Measurements from ENCODE around the gene CATSPERB.

Gene CATSPERB

DNA sequence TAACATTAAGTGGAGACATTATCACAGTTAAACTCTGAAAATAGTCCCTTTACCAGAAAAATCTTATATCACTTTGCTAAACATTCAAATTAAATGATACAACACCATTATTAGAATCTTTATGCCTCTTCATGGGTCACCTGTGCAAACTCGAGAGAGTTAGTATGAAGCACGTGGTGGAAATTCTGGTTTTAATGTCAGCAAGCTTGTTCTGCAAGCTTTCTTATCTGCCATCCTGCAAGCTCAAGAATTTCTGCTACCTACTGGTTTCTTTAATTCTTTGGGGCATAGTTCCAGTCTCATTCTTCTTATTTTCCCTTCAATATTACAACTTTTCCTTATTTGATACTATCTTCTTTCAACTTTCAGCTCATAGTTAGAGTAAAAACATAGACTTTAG lies 868 bp downstream of the CATSPERB start:
- H3K4me3 ChIP-seq (ENCODE audit: low read depth, low read length), result no peak overlapping the region
- H3K27me3 ChIP-seq (ENCODE audit: control insufficient read depth, insufficient read depth, low read length), result no peaks in the 10 kb centered on the region
- no peaks in the 10 kb centered on the region for H3K9me3 ChIP-seq (ENCODE audit: control insufficient read depth, insufficient read depth, low read length)
- no peak overlapping the region for H3K9ac ChIP-seq (ENCODE audit: low read depth, low read length)
- H3K36me3 ChIP-seq (ENCODE audit: control insufficient read depth, insufficient read depth, low read length), result no peaks in the 10 kb centered on the region
- no peaks in the 10 kb centered on the region for H3K4me1 ChIP-seq (ENCODE audit: control insufficient read depth, insufficient read depth, low read length)

DNA sequence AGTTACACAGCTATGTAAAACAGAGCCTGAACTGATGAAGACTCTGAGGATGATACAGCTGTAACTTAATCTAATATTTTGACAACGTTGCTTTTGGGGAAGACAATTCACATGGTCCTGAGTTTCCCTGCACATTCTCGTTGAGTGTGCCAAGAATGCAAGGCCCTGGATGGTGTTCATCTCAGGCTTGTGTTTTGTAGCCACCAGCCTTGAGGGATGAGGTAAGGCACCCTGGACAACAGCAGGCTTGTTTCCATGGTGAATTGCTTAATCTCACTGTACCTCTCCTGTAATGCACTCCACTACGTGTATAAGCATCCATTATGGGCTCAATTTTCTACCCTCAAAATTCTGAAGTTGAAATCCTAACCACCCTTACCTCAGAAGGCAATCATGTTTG lies 2.1 kb downstream of the CATSPERB start:
- H3K27me3 ChIP-seq (ENCODE audit: control insufficient read depth, insufficient read depth, low read length), result no peaks in the 10 kb centered on the region
- no peaks in the 10 kb centered on the region for H3K4me1 ChIP-seq (ENCODE audit: control insufficient read depth, insufficient read depth, low read length)
- no peak overlapping the region for H3K9ac ChIP-seq (ENCODE audit: low read depth, low read length)
- H3K4me3 ChIP-seq (ENCODE audit: low read depth, low read length), result no peak overlapping the region
- H3K9me3 ChIP-seq (ENCODE audit: control insufficient read depth, insufficient read depth, low read length), result no peaks in the 10 kb centered on the region
- H3K36me3 ChIP-seq (ENCODE audit: control insufficient read depth, insufficient read depth, low read length), result no peaks in the 10 kb centered on the region

GRCh38 chr14:91728616-91729183 lies 3.2 kb downstream of the CATSPERB start:
- Histone ChIP-seq H3K4me1 (ENCODE audit: control insufficient read depth, insufficient read depth, low read length) (no peaks in the 10 kb centered on the region), H3K36me3 (ENCODE audit: control insufficient read depth, insufficient read depth, low read length) (no peaks in the 10 kb centered on the region), H3K9me3 (ENCODE audit: control insufficient read depth, insufficient read depth, low read length) (no peaks in the 10 kb centered on the region), H3K27me3 (ENCODE audit: control insufficient read depth, insufficient read depth, low read length) (no peaks in the 10 kb centered on the region), H3K4me3 (ENCODE audit: low read depth, low read length) (no peak overlapping the region), H3K9ac (ENCODE audit: low read depth, low read length) (no peak overlapping the region)

DNA sequence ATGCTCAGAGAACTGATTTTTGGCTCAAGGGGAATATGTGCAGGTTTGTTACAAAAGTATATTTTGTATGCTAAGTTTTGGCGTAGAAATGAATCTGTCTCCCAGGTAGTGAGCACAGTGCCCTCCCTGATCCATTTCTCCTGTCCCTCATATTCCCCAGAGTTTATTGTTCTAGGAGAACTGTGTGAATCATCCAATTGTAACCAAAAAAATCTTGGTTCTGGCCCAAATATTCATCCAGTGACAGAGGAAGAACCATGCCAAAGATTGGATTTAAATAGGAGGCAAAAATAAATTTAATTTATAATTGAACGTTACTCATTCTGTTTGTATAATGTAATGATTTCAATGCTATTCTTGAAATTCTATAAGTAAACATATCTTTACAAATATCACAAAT lies 4.8 kb downstream of the CATSPERB start:
- Histone ChIP-seq H3K27me3 (ENCODE audit: control insufficient read depth, insufficient read depth, low read length) (no peaks in the 10 kb centered on the region), H3K4me3 (ENCODE audit: low read depth, low read length) (no peak overlapping the region), H3K9ac (ENCODE audit: low read depth, low read length) (no peak overlapping the region), H3K9me3 (ENCODE audit: control insufficient read depth, insufficient read depth, low read length) (no peaks in the 10 kb centered on the region), H3K36me3 (ENCODE audit: control insufficient read depth, insufficient read depth, low read length) (no peaks in the 10 kb centered on the region), H3K4me1 (ENCODE audit: control insufficient read depth, insufficient read depth, low read length) (no peaks in the 10 kb centered on the region)

GRCh38 chr14:91723501-91723900 lies 8.4 kb downstream of the CATSPERB start:
- no peaks in the 10 kb centered on the region for H3K9me3 ChIP-seq (ENCODE audit: control insufficient read depth, insufficient read depth, low read length)
- no peak overlapping the region for H3K9ac ChIP-seq (ENCODE audit: low read depth, low read length)
- H3K27me3 ChIP-seq (ENCODE audit: control insufficient read depth, insufficient read depth, low read length), result no peaks in the 10 kb centered on the region
- no peaks in the 10 kb centered on the region for H3K4me1 ChIP-seq (ENCODE audit: control insufficient read depth, insufficient read depth, low read length)
- no peaks in the 10 kb centered on the region for H3K36me3 ChIP-seq (ENCODE audit: control insufficient read depth, insufficient read depth, low read length)
- no peak overlapping the region for H3K4me3 ChIP-seq (ENCODE audit: low read depth, low read length)

DNA sequence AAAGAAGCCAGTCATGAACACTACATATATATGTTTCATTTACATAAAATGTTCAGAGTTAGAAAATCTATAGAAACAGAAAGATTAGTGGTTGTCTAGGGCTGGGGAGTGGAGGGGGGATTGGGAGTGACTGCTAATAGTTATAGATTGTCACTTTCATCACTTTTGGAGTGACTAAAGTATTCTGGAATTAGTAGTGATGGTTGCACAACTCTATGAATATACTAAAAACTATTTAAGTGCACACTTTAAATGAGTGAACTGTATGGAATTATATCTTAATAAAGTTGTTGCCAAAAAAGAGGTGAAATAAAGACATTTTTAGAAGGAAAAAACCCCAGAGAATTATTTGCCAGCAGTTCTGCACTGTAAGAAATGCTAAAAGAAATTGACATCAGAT lies 9.5 kb downstream of the CATSPERB start:
- Histone ChIP-seq H3K36me3 (ENCODE audit: control insufficient read depth, insufficient read depth, low read length) (no peaks in the 10 kb centered on the region), H3K4me1 (ENCODE audit: control insufficient read depth, insufficient read depth, low read length) (no peaks in the 10 kb centered on the region), H3K27me3 (ENCODE audit: control insufficient read depth, insufficient read depth, low read length) (no peaks in the 10 kb centered on the region), H3K4me3 (ENCODE audit: low read depth, low read length) (no peak overlapping the region), H3K9ac (ENCODE audit: low read depth, low read length) (no peak overlapping the region), H3K9me3 (ENCODE audit: control insufficient read depth, insufficient read depth, low read length) (no peaks in the 10 kb centered on the region)

GRCh38 chr14:91719839-91720238 lies 12.0 kb downstream of the CATSPERB start:
- no peaks in the 10 kb centered on the region for H3K27me3 ChIP-seq (ENCODE audit: control insufficient read depth, insufficient read depth, low read length)
- H3K9ac ChIP-seq (ENCODE audit: low read depth, low read length), result no peak overlapping the region

DNA sequence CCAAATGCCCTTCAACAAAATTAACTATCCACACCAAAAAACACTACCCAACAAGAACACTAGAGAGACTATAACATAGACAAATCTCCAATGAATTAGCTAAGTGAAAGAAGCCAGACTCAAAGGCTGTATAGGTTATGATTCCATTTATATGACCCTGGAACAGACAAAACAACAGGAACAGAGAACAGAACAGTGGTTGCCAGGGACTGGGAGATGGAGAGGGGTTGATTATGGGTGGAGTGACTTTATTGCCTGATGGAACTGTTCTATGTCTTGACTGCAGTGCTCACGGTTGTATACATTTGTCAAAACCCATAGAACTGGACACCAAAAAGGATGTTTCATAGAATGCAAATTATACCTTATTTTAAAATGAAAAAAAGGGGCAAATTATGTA lies 14.9 kb downstream of the CATSPERB start:
- no peaks in the 10 kb centered on the region for H3K4me1 ChIP-seq (ENCODE audit: control insufficient read depth, insufficient read depth, low read length)
- H3K9me3 ChIP-seq (ENCODE audit: control insufficient read depth, insufficient read depth, low read length), result no peaks in the 10 kb centered on the region
- no peaks in the 10 kb centered on the region for H3K36me3 ChIP-seq (ENCODE audit: control insufficient read depth, insufficient read depth, low read length)
- no peak overlapping the region for H3K4me3 ChIP-seq (ENCODE audit: low read depth, low read length)
- H3K27me3 ChIP-seq (ENCODE audit: control insufficient read depth, insufficient read depth, low read length), result no peaks in the 10 kb centered on the region
- H3K9ac ChIP-seq (ENCODE audit: low read depth, low read length), result no peak overlapping the region

More at GRCh38 chr14:91719839-91720238, 12.0 kb downstream of the CATSPERB start:
- no peaks in the 10 kb centered on the region for H3K4me1 ChIP-seq (ENCODE audit: control insufficient read depth, insufficient read depth, low read length)
- H3K4me3 ChIP-seq (ENCODE audit: low read depth, low read length), result no peak overlapping the region
- H3K36me3 ChIP-seq (ENCODE audit: control insufficient read depth, insufficient read depth, low read length), result no peaks in the 10 kb centered on the region
- H3K9me3 ChIP-seq (ENCODE audit: control insufficient read depth, insufficient read depth, low read length), result no peaks in the 10 kb centered on the region

- H3K4me3 ChIP-seq (ENCODE audit: low read depth, low read length), result no peak overlapping the region
- no peaks in the 10 kb centered on the region for H3K4me1 ChIP-seq (ENCODE audit: control insufficient read depth, insufficient read depth, low read length)
- no peaks in the 10 kb centered on the region for H3K9me3 ChIP-seq (ENCODE audit: control insufficient read depth, insufficient read depth, low read length)
- no peaks in the 10 kb centered on the region for H3K27me3 ChIP-seq (ENCODE audit: control insufficient read depth, insufficient read depth, low read length)
- no peaks in the 10 kb centered on the region for H3K36me3 ChIP-seq (ENCODE audit: control insufficient read depth, insufficient read depth, low read length)
- no peak overlapping the region for H3K9ac ChIP-seq (ENCODE audit: low read depth, low read length)
These were observed 17.1 kb downstream of the CATSPERB start for GRCh38 chr14:91714805-91715204.

GRCh38 chr14:91708795-91709194 lies 23.1 kb downstream of the CATSPERB start:
- Histone ChIP-seq H3K9me3 (ENCODE audit: control insufficient read depth, insufficient read depth, low read length) (no peaks in the 10 kb centered on the region), H3K4me1 (ENCODE audit: control insufficient read depth, insufficient read depth, low read length) (no peaks in the 10 kb centered on the region), H3K4me3 (ENCODE audit: low read depth, low read length) (no peak overlapping the region), H3K36me3 (ENCODE audit: control insufficient read depth, insufficient read depth, low read length) (no peaks in the 10 kb centered on the region), H3K9ac (ENCODE audit: low read depth, low read length) (no peak overlapping the region), H3K27me3 (ENCODE audit: control insufficient read depth, insufficient read depth, low read length) (no peaks in the 10 kb centered on the region)

DNA sequence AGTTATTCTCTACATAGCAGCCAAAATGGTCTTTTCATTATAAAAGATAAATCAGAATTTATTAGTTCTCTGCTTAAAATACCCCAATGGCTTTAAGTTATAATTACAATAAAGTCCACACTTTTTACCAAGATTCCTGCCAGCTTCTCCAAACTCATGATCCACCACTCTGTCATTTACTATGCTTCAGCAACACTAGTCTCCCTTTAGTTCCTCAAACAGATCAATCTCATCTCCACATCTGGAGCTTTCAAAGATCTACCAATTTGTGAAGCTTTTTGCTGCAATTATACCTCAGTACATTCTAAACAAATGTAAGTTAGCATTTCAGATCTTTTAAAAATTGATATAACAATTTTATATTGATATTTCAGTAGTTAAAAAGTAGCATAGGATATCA lies 24.9 kb downstream of the CATSPERB start:
- H3K9ac ChIP-seq (ENCODE audit: low read depth, low read length), result no peak overlapping the region
- H3K27me3 ChIP-seq (ENCODE audit: control insufficient read depth, insufficient read depth, low read length), result no peaks in the 10 kb centered on the region
- H3K9me3 ChIP-seq (ENCODE audit: control insufficient read depth, insufficient read depth, low read length), result no peaks in the 10 kb centered on the region

GRCh38 chr14:91694643-91695042 lies 37.2 kb downstream of the CATSPERB start:
- no peak overlapping the region for H3K9ac ChIP-seq (ENCODE audit: low read depth, low read length)
- H3K4me1 ChIP-seq (ENCODE audit: control insufficient read depth, insufficient read depth, low read length), result no peaks in the 10 kb centered on the region
- H3K4me3 ChIP-seq (ENCODE audit: low read depth, low read length), result no peak overlapping the region

More for the DNA sequence above, 24.9 kb downstream of the CATSPERB start:
- Histone ChIP-seq H3K4me1 (ENCODE audit: control insufficient read depth, insufficient read depth, low read length) (no peaks in the 10 kb centered on the region), H3K36me3 (ENCODE audit: control insufficient read depth, insufficient read depth, low read length) (no peaks in the 10 kb centered on the region), H3K4me3 (ENCODE audit: low read depth, low read length) (no peak overlapping the region)

More at GRCh38 chr14:91694643-91695042, 37.2 kb downstream of the CATSPERB start:
- Histone ChIP-seq H3K9me3 (ENCODE audit: control insufficient read depth, insufficient read depth, low read length) (no peaks in the 10 kb centered on the region), H3K27me3 (ENCODE audit: control insufficient read depth, insufficient read depth, low read length) (no peaks in the 10 kb centered on the region), H3K36me3 (ENCODE audit: control insufficient read depth, insufficient read depth, low read length) (no peaks in the 10 kb centered on the region)

Measured in iPS-15b (cell line).